Central memory CD8-positive, alpha-beta T cell (primary cell): ENCODE results near the gene RNF186.
"Not testable (repeated sequence)": the region's sequence is repeated elsewhere in the genome, so short reads cannot be mapped to it uniquely, and the experiment has no call there.

ENCODE experiments used
- ATAC-seq: fragments of 150-1000 bp; cut with Tn5 transposase; replicated peaks from 2 replicates; pipeline ENCODE4 v1.10.0; 2022; ENCODE audit warnings: mild to moderate bottlenecking, moderate FRiP score, moderate number of reproducible peaks; ENCODE audit not compliant: poor library complexity, severe bottlenecking; ENCODE audit errors: extremely low read depth
- DNase-seq, 2 donors: peaks; one replicate each; pipeline ENCODE4 v3.0.0; 2021; ENCODE audit warnings: low spot score in 2 of 2
- H3K27ac Mint-ChIP-seq: one replicate; pipeline ENCODE4 v1.8.0; 2022; ENCODE audit warnings: low read depth, mild to moderate bottlenecking, moderate library complexity, mixed read lengths
- H3K27me3 Mint-ChIP-seq: one replicate; pipeline ENCODE4 v1.8.0; 2022; ENCODE audit warnings: mixed read lengths
- H3K36me3 Mint-ChIP-seq: one replicate; pipeline ENCODE4 v1.8.0; 2022; ENCODE audit warnings: mild to moderate bottlenecking, moderate library complexity, mixed read lengths; ENCODE audit not compliant: insufficient read depth
- H3K4me1 Mint-ChIP-seq: one replicate; pipeline ENCODE4 v1.8.0; 2022; ENCODE audit warnings: mixed read lengths
- H3K4me3 Mint-ChIP-seq: one replicate; pipeline ENCODE4 v1.8.0; 2022; ENCODE audit warnings: mild to moderate bottlenecking, moderate library complexity, mixed read lengths
- H3K9me3 Mint-ChIP-seq: one replicate; pipeline ENCODE4 v1.8.0; 2022; ENCODE audit warnings: mixed read lengths

RNF186 gene

DNA sequence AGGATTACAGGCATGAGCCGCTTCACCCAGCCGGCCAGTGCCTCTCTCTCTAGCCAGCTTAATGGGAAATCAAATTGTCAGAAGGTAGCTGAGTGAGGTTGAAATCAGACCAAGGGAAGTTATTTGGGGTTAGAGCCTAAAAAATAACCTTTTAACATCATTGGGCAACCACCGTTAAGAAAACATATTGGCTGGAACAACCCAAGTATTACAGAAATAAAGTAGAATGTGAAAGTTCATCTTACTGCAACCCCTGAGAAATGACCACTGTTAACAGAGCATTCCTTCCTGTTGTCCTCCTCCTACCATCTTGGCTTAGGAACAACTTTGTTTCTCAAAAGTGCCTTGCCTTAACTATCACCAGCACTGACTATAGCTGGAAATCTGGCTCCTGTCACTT is 3.2 kb upstream of the RNF186 start:
- DNase-seq (no peak), ATAC-seq (no peak)
- Mint-ChIP-seq H3K27me3 (peaks cover 9% of the 10 kb centered on the region), H3K27ac (no peak overlapping the region), H3K36me3 (peaks cover 3% of the 10 kb centered on the region), H3K4me3 (no peak overlapping the region), H3K9me3 (no peaks in the 10 kb centered on the region), H3K4me1 (no peaks in the 10 kb centered on the region)

GRCh38 chr1:19817160-19817559 is 2.1 kb upstream of the RNF186 start:
- H3K36me3 Mint-ChIP-seq, result peaks cover 3% of the 10 kb centered on the region
- ATAC-seq (no peak), DNase-seq (no peak)
- peaks cover 9% of the 10 kb centered on the region for H3K27me3 Mint-ChIP-seq
- no peaks in the 10 kb centered on the region for H3K4me1 Mint-ChIP-seq
- H3K9me3 Mint-ChIP-seq, result no peaks in the 10 kb centered on the region
- no peak overlapping the region for H3K27ac Mint-ChIP-seq
- no peak overlapping the region for H3K4me3 Mint-ChIP-seq

- not testable (repeated sequence) for DNase-seq, H3K4me1 Mint-ChIP-seq, ATAC-seq, H3K27ac Mint-ChIP-seq, H3K36me3 Mint-ChIP-seq, H3K9me3 Mint-ChIP-seq, H3K4me3 Mint-ChIP-seq, H3K27me3 Mint-ChIP-seq
These were observed 1.6 kb upstream of the RNF186 start for GRCh38 chr1:19816737-19817086.

- H3K4me3 Mint-ChIP-seq, result no peak overlapping the region
- peaks cover 3% of the 10 kb centered on the region for H3K36me3 Mint-ChIP-seq
- H3K4me1 Mint-ChIP-seq, result no peaks in the 10 kb centered on the region
- ATAC-seq (no peak), DNase-seq (no peak)
- peaks cover 9% of the 10 kb centered on the region for H3K27me3 Mint-ChIP-seq
- no peak overlapping the region for H3K27ac Mint-ChIP-seq
- no peaks in the 10 kb centered on the region for H3K9me3 Mint-ChIP-seq
These were observed 986 bp upstream of the RNF186 start for GRCh38 chr1:19815801-19816736.

DNA sequence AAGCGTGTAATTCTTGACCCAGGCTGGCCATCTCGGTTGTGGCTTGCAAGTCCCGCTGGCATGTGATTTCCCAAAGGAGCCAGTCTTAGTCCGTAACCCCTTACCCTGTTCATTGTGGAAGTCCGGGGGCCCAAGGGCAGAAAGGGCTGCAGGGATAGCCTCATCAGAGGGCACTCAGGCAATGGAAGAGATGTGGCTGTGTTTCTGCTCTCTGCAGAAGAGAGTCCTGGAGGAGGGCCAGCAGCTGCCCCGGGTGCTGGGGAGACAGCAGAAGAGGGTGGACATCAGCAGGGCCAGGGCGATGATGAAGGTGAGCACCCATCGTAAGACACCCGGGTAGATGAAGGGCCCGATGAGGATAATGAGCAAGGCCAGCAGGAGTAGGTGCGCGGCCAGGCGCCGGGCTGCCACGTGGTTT is 830 bp downstream of the RNF186 start:
- no peak overlapping the region for H3K27ac Mint-ChIP-seq
- ATAC-seq, result no peak
- H3K36me3 Mint-ChIP-seq, result no peaks in the 10 kb centered on the region

DNA sequence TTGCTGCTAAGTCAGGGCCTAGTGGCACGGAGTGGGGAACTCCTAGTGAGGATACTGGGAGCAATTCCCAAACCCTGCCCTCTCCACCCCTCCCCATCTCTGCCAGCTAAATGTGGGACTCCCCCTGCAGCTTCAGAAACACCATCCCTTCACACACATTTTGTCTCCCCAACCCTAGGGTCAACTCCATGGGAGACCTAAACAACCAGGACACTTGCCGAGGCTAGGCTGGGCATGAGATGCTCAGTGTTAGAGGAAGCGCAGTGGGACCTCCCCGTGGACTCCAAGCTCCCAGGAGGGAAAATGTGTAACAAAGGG is 1.5 kb downstream of the RNF186 start:
- Mint-ChIP-seq H3K27me3 (peaks cover 9% of the 10 kb centered on the region), H3K4me1 (no peaks in the 10 kb centered on the region), H3K36me3 (no peaks in the 10 kb centered on the region), H3K4me3 (no peak overlapping the region), H3K9me3 (no peaks in the 10 kb centered on the region), H3K27ac (no peak overlapping the region)
- DNase-seq, result no peak
- no peak for ATAC-seq

More for the DNA sequence above, 830 bp downstream of the RNF186 start:
- Mint-ChIP-seq H3K9me3 (no peaks in the 10 kb centered on the region), H3K27me3 (peaks cover 9% of the 10 kb centered on the region), H3K4me1 (no peaks in the 10 kb centered on the region), H3K4me3 (no peak overlapping the region)
- DNase-seq, result no peak

DNA sequence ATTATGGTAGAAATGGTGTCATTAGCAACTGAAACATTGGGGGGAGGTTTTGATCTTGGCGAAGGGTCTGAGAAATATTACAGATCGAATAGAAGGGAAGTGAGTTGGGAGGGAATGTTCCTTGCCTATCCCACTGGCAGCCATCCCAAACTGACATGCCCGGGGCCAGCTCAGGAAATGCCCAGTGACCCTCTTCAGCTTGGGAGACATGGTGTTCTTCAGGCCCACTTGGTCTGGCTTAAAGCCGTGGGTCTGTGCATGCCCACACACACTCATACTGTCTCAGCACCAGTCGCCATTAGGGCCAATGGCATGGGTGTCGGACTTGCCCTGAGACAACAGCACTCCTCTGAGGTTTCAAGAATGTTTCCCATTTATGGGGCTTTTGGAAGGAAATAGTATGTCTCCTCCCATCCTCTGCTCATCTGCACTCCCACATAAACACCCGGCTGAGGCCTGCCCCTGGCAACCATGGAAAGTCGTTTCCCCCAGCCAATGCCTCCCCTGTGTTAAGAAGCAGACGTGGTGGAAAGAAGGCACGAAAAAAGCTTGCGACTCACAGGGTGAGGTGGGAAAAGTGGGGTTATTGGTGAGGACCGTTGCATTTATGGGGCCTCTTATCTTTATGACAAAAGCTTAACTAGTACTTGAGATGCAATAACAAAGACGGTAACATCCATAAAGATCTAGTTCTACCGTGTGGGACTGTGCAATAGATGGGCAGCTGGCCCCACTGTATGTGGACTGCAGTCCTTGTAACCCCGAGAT is 2.0 kb downstream of the RNF186 start:
- Mint-ChIP-seq H3K27me3 (peaks cover 9% of the 10 kb centered on the region), H3K36me3 (no peaks in the 10 kb centered on the region), H3K4me3 (no peak overlapping the region), H3K9me3 (no peaks in the 10 kb centered on the region), H3K27ac (no peak overlapping the region), H3K4me1 (no peaks in the 10 kb centered on the region)
- ATAC-seq, result no peak
- DNase-seq, result no peak

DNA sequence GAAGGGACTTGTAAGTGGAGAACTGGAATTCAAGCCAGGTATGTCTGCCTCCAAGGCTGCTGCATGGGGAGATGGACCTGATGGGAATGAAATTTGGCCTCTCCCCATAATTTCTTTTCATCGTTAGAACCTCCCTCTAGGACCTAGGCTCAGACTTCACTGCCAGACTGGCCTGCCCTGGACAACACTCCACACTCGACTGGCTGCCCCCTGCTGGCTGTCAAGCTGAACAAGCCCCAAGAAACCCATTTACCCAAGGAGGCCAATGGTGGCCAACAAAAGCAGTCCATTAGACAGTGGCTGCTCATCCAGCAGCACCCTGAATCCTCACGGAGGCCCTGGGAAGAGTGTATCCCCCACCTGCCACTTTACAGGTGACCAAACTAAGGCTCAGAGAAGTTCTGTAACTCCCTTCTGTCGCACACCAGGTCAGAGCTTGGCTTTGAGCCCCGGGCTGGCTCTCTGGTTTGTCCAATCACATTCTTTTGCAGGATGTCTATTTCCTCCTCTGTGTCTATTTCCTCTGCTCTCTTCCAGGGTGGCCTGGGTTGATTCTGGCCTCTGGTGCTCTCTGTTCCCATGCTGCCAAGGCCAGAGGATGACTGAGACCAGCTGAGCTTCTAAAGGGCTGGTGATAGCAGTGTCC is 3.8 kb downstream of the RNF186 start:
- Mint-ChIP-seq H3K4me1 (no peaks in the 10 kb centered on the region), H3K36me3 (no peaks in the 10 kb centered on the region), H3K27ac (no peak overlapping the region), H3K9me3 (no peaks in the 10 kb centered on the region), H3K27me3 (peaks cover 9% of the 10 kb centered on the region), H3K4me3 (no peak overlapping the region)
- DNase-seq (peak in 1 of 2 donors; percentile 13), ATAC-seq (peak; percentile 40)

GRCh38 chr1:19809044-19809750 is 5.9 kb downstream of the RNF186 start:
- Mint-ChIP-seq H3K27me3 (peaks cover 15% of the 10 kb centered on the region), H3K9me3 (no peaks in the 10 kb centered on the region), H3K4me3 (no peak overlapping the region), H3K4me1 (no peaks in the 10 kb centered on the region), H3K36me3 (no peaks in the 10 kb centered on the region), H3K27ac (no peak overlapping the region)
- ATAC-seq (no peak), DNase-seq (no peak)

- Mint-ChIP-seq H3K4me1 (no peaks in the 10 kb centered on the region), H3K9me3 (no peaks in the 10 kb centered on the region), H3K27me3 (peaks cover 10% of the 10 kb centered on the region), H3K27ac (no peak overlapping the region), H3K4me3 (no peak overlapping the region), H3K36me3 (no peaks in the 10 kb centered on the region)
- DNase-seq (no peak), ATAC-seq (no peak)
These were observed 6.7 kb downstream of the RNF186 start for GRCh38 chr1:19808351-19808750.

- Mint-ChIP-seq H3K36me3 (peaks cover 4% of the 10 kb centered on the region), H3K9me3 (no peaks in the 10 kb centered on the region), H3K27me3 (peaks cover 10% of the 10 kb centered on the region), H3K4me3 (no peak overlapping the region), H3K4me1 (peaks cover 17% of the 10 kb centered on the region), H3K27ac (no peak overlapping the region)
- ATAC-seq (no peak), DNase-seq (no peak)
These were observed 10.2 kb downstream of the RNF186 start for GRCh38 chr1:19804831-19805251.

DNA sequence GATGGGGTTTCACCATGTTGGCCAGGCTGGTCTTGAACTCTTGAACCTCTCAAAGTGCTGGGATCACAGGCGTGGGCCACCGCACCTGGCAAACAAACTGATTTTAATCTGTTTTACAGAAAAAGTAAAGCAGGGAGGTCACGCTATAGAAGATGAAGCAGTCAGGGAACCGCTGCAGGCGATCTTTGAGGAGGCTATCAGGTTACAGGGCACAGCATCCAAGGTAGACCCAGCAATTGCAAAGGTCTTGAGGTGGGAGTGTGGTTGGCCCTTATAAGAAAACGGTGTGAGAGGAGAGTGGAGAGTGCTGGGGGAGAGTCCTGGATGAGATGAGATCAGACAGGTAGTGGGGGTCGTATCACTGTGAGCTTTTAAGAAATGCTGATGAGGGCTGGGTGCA is 12.8 kb downstream of the RNF186 start:
- peaks cover 6% of the 10 kb centered on the region for H3K36me3 Mint-ChIP-seq
- ATAC-seq (no peak), DNase-seq (no peak)
- no peaks in the 10 kb centered on the region for H3K9me3 Mint-ChIP-seq
- H3K4me1 Mint-ChIP-seq, result peaks cover 27% of the 10 kb centered on the region
- H3K4me3 Mint-ChIP-seq, result no peak overlapping the region
- H3K27ac Mint-ChIP-seq, result no peak overlapping the region
- H3K27me3 Mint-ChIP-seq, result peaks cover 10% of the 10 kb centered on the region
